Islet of Langerhans (tissue), 1 donor: ENCODE data around the gene SPRED3.
"Not testable (repeated sequence)": the region's sequence is repeated elsewhere in the genome, so short reads cannot be mapped to it uniquely, and the experiment has no call there.

Experiments
- FAIRE-seq: peaks from one replicate; lab custom pipeline; 2011; peaks lifted over from hg19 to GRCh38; lab: Jason Lieb, UNC

The SPRED3 gene

DNA sequence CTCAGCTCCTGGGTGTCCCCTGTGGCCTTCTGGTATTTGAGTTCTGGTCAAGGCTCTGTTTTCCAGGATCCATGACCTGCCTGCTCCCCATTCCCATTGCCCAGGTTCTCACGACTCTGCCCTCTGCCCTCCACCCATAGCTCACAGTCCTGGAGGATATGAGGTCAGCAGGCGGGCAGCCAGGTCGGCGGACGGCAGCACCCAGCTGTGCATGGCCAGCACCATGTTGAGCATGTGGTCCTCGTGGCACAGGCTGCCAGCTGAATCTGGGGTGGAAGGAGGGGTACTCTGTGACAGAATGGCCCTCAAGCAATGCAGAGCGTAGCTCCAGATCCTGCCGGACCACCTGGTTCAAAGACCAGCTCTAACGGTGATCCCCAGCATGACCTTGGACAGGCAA, 32.4 kb downstream of the SPRED3 start:
- no peak for FAIRE-seq

GRCh38 chr19:38421856-38422255, 33.4 kb downstream of the SPRED3 start:
- no peak for FAIRE-seq

DNA sequence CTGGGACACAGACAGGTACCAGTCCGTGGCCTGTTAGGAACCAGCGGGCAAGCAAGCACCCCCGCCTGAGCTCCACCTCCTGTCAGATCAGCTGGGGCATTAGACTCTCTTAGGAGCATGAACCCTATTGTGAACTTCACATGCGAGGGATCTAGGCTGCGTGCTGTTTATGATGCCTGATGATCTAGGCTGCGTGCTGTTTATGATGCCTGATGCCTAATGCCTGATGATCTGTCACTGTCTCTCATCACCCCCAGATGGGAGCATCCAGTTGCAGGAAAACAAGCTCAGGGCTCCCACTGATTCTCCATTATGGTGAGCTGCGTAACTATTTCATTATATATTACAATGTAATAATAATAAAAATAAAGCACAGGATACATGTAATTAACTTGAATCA, 33.9 kb downstream of the SPRED3 start:
- no peak for FAIRE-seq

- no peak for FAIRE-seq
Observed at GRCh38 chr19:38424272-38424671, 35.8 kb downstream of the SPRED3 start.

GRCh38 chr19:38425222-38425809, 36.8 kb downstream of the SPRED3 start:
- FAIRE-seq: no peak

GRCh38 chr19:38425810-38426466, 37.4 kb downstream of the SPRED3 start, which contains the start of gene RASGRP4:
Gene RASGRP4 (minus strand): TSS chr19:38426219. CDS start chr19:38426091, 128 bp downstream.
- no peak for FAIRE-seq

GRCh38 chr19:38427035-38427677, 38.7 kb downstream of the SPRED3 start:
- FAIRE-seq: not testable (repeated sequence)

- FAIRE-seq: no peak
Observed at GRCh38 chr19:38429055-38429810, 40.7 kb downstream of the SPRED3 start.

DNA sequence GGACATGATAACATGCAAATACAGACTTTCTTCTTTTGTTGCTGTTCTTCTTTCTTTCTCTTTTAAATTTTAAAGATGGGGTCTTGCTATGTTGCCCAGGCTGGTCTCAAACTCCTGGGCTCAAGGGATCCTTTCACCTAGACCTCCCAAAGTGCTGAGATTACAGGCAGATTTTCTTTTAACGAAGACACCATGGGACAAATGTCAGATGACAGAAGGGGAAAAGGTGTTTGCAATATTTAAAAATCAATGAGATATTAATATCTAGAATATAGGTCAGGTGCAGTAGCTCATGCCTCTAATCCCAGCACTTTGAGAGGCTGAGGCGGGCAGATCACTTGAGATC, 41.3 kb downstream of the SPRED3 start:
- FAIRE-seq: no peak

DNA sequence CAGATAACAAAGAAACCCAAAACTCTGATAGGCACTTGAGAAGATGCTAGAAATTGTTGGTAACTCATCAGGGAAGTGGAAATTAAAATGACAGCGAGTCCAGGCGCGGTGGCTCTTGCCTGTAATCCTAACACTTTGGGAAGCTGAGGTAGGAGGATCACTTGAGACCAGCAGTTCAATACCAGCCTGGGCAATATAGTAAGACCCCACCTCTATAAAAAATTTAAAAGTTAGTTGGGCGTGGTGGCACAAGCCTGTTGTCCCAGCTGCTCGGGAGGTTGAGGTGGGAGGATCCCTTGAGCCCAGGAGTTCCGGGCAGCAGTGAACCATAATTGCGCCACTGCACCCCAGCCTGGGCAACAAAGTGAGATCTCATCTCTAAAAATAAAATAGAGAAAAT, 42.4 kb downstream of the SPRED3 start:
- FAIRE-seq: no peak

DNA sequence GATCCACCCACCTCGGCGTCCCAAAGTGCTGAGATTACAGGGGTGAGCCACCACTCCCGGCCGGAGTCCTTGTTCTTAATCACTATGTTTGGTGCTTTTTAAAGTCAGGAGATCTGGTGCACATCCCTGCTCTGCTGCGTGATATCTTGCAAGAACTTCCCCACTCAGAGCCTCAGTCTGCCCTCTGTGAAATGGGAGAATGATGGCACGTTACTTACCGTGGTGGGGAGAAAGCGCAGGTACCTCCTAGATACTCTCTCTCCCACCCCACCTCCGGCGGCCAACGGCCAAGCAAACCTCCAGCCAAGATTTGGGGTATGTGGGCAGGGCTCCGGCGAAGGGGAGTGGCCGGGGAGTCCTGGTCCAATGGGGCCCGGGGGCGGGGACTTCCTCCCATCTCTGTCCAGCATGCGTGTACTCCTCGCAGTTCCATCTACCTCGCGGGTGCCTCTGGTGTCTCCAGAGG, 44.8 kb downstream of the SPRED3 start, which contains the start of gene RYR1:
TSS of gene RYR1 (plus strand) at position 424 of the 466 bp plus-strand sequence. CDS start 139 bp downstream, outside the sequence.
- FAIRE-seq: no peak

GRCh38 chr19:38434549-38435051, 46.1 kb downstream of the SPRED3 start:
- FAIRE-seq: no peak

DNA sequence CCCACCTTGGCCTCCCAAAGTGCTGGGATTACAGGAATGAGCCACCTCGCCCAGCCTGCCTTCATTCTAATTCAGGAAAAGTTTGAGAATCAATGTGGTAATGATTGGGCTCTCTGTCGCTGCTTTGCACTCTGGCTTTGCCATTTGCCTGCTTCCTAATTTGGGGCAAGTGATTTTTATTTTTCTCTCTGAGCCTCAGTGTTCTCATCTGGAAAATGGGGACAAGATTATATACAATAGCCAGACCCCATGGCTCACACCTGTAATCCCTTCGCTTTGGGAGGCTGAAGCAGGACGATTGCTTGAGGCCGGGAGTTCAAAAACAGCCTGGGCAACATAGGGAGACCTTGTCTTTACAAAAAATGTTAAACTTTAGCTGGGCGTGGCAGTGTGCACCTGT, 48.8 kb downstream of the SPRED3 start:
- FAIRE-seq: no peak

DNA sequence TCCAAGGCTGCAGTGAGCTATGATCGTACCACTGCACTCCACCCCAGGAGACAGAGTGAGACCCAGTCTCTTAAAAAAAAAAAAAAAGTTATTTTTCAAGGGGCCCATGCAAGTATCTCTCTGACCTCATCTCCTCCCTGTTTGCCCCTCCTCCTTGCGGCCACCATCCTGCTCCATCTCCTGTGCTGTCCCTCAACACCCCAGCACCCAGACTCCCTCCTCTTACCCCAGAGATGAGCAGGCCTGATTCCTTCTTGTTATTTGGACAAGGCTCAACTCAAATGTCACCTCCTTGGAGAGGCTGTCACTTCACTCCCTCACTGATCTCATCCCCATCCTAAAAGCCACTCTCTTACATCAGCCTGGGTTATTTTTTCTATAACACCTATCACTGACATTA, 49.4 kb downstream of the SPRED3 start:
- no peak for FAIRE-seq

DNA sequence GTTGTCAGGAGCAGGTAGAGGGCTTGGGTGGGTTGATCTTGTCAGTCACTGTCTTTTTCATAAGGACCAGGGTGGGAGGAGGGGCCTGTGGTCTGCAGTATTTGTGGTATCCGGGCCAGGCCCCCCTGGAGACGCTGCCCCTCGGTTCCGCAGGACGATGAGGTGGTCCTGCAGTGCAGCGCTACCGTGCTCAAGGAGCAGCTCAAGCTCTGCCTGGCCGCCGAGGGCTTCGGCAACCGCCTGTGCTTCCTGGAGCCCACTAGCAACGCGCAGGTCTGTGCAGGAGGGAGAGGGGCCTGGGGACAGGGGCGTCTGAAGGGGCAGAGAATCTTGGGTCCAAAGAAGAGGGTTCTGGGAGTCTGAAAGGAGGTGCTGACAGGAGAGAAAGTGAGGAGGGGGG, 52.1 kb downstream of the SPRED3 start:
- no peak for FAIRE-seq

DNA sequence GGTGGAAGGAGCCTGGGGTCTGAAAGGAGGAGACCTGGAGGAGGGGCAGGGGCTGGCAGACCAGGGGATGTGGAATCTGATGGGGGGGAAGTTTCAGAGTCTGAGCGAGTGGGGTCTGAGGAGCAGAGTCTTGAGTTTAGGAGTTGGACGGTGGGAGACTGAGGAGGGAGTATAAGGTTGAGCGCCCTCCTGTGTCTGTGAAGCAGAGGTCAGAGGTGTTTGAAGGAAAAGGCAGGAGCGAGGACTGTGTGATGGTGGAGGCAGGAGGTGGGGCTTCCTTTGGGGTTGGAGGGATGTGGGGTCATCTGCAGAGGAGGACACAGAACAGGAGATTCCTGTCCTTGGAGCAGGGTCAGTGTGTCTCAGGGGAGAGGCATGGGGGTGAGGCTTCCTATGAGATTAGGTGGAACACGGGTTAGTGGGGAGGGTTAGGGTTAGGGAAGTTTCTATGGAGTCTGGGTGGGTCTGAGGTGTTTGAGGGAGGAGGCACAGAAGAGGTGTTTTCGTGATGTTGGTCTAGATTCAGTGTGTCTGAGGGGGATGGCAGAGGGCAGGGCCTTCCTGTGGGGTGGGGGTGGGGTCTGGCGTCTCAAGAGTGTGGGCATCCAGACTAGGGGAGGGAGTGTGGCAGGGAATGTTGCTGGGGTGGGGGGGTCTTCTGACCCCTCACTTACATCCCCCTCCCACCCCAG, 53.3 kb downstream of the SPRED3 start:
- FAIRE-seq: no peak

DNA sequence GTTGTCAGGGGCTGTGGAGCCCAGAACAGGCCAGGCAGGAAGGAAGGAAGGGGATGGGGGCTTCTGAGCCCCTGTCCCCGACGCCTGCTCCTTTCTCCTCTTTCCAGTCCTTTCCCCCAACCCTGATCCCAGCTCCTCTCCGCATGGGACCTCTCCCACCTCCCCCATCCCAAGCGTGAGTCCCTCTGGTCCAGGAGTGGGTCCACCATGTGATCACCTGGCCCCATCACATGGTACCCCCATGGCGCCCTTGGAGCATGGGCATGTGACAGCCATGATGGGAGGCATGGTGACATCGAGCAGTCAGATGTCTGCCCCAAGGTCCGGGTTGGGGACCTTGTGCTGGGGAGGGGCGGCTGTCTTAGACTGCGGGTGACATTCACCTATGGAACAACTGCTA, 54.2 kb downstream of the SPRED3 start:
- no peak for FAIRE-seq

- FAIRE-seq: no peak
Observed at GRCh38 chr19:38443458-38443999, 55.0 kb downstream of the SPRED3 start.

- no peak for FAIRE-seq
Observed at GRCh38 chr19:38444026-38444425, 55.5 kb downstream of the SPRED3 start.

DNA sequence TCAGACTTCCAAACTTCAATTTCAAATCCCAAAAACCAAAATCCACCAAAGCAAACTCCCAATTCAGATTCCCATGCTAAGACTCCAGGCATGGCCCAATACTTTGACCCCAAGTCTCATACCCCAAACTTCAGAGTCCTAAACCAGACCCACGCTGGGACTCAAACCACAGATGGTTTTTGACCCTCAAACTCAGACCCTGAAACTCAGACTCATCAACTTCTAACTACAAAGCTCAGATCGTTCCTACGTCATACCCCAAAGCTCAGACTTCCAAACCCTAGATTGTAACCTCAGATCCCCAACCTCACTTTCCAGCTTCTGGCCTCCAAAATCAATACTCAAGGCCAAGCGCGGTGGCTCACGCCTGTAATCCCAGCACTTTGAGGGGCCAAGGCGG, 56.9 kb downstream of the SPRED3 start:
- FAIRE-seq: no peak

DNA sequence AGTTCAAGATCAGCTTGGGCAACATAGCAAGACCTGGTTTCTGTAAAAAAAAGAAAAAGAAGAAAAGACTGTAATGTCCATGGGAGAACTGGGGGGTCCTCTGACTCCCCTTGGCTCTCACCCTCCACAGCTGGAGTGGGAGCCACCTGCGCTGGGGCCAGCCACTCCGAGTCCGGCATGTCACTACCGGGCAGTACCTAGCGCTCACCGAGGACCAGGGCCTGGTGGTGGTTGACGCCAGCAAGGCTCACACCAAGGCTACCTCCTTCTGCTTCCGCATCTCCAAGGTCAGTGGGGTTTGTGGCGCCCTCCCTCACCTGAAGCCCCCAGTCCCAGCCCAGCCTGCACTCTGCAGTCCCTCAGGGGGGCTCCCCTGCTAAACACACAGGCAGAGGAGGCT, 59.7 kb downstream of the SPRED3 start:
- no peak for FAIRE-seq
